Pancreas (tissue), 10 donors: ENCODE measurements around the gene CHRNA4. TPM values are rescaled to one million over a fixed set of nuclear protein-coding genes. Genes with fewer than 3 reads are reported as not detected.

Experiments used
- ATAC-seq, 4 donors: fragments of 200-7000 bp; cut with Tn5 transposase; one replicate each; pipeline versions ENCODE4 v1.8.0 to v1.9.1; 2020; ENCODE audit warnings: mild to moderate bottlenecking in 4 of 4, moderate library complexity in 4 of 4
- DNase-seq, 6 donors: peaks; one replicate each; pipeline ENCODE4 v3.0.0-alpha.2; 2020
- FAIRE-seq: peaks from 2 replicates; lab custom pipeline; 2012; peaks lifted over from hg19 to GRCh38; lab: Jason Lieb, UNC
- H3K27ac ChIP-seq, 4 donors: fragments of 200-600 bp; sonication (generic); 1 replicate in 3 of 4; 2 replicates in 1 of 4; pipeline versions ENCODE4 v1.5.0 to v1.8.0; 2020
- H3K27me3 ChIP-seq, 4 donors: fragments of 200-600 bp; one replicate each; pipeline ENCODE4 v1.8.0; 2021
- H3K36me3 ChIP-seq, 3 donors: fragments of 200-600 bp; sonication (generic) in 1 of 3; one replicate each; pipeline versions ENCODE4 v1.5.0 to v1.8.0; 2020 to 2021
- H3K4me1 ChIP-seq, 3 donors: fragments of 200-600 bp; one replicate each; pipeline ENCODE4 v1.8.0; 2021
- H3K4me3 ChIP-seq, 4 donors: fragments of 200-600 bp; sonication (generic) in 2 of 4; one replicate each; pipeline versions ENCODE4 v1.5.0 to v1.8.0; 2020 to 2021
- H3K9me3 ChIP-seq, 4 donors: fragments of 200-600 bp; one replicate each; pipeline ENCODE4 v1.8.0; 2021
- WGBS, 2 donors: extraction: QIAGEN DNeasy Blood & Tissue Kit; methylation state at CpG; one replicate each; pipeline ENCODE4 v1.1.7; 2013; 5-methylcytosine and 5-hydroxymethylcytosine counted together
- intact Hi-C, 3 donors: fragments of 100-400 bp; cut with DNase I; formaldehyde crosslinking; loops; one replicate each; pipeline versions ENCODE4 v1.11.1 to v1.14.2; 2022
- polyA plus RNA-seq, 2 donors: library from polyadenylated mRNA; stranded (reverse); fragments of 200-250 nt; gene quantifications; one replicate each; pipeline ENCODE4 v1.2.3, GENCODE V29; 2013
- total RNA-seq, 6 donors: library from RNA; stranded (reverse); fragmentation: NEBNext Ultra II Directional in 4 of 6; extraction: Animal tissue kit (Norgen Biotek cat#: 25700) in 4 of 6; gene quantifications; one replicate each; pipeline versions ENCODE4 v1.2.1 to v1.2.4, GENCODE V29; 2021 to 2023
- TF ChIP-seq, protein P1 (sequence below), 4 donors: fragments of 200-600 bp; sonication (generic) in 3 of 4; IDR thresholded peaks; one replicate each; pipeline versions ENCODE4 v1.5.0 to v1.8.0; 2021; ENCODE audit warnings: antibody characterized with exemption in 4 of 4
- donor health status: healthy with polysubstance abuse.
- donor health status: DM: no; HTN: no; CAD: no; lungs with moderate emphysema.
- donor health status: DM: no; HTN: no; CAD: no.
- donor health status: control.
- donor health status: control.
- donor health status: Bipolar disorder and iron deficiency.
- donor health status: DM: yes; HTN: yes; CAD: no.
- donor health status: DM: no; HTN: no; CAD: no.
- donor health status: DM: no; HTN: no; CAD: no.
- donor health status: DM: yes; HTN: yes; CAD: no.

CHRNA4 gene
- total and polyA plus RNA-seq, 8 donors = 0.02 to 0.47 TPM; not detected in 6

DNA sequence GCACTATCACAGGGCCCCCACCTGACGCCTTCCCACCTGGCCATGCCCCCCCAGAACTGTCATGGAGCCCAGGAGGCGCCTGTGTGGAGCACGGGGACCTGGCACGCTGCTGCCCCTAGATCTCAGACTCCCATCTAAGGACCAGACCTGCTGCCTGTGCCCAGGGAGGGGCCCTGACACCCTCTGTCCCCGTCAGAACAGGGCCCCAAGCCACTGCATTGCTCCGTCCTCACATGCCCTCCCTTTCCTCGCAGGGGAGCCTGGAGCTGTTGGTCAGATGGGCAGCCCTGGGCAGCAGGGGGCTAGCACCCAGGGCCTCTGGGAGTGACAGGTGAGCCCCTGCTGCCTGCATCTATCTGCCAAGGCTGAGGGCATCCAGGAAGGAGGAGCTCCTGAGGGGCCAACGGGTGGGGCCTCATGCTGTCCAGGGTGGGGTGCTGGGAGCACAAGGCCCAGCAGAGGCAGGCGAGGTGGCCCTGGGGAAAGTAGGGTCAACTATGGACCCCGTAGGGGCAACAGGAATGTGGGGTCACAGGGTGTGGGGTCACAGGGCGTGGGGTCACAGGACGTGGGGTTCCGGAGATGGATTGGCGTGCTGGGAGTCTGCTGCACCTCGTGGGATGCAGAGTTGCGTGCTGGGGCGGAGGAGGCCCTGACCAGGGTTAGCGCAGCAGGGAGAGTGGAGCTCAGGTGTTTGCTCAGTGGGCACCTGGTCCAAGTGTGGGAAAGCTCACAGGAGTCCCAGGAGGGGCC lies 31.6 kb downstream of the CHRNA4 start:
- H3K4me3 ChIP-seq = no peak overlapping the region
- no peak for FAIRE-seq
- WGBS, 2 donors = 44 to 46% methylated on average over 18 of the region's 18 CpGs
- H3K36me3 ChIP-seq = no peaks in the 10 kb centered on the region
- H3K4me1 ChIP-seq = no peaks in the 10 kb centered on the region
- intact Hi-C loops = no loop called here
- H3K27ac ChIP-seq = no peak overlapping the region
- TF ChIP-seq, protein P1, sequence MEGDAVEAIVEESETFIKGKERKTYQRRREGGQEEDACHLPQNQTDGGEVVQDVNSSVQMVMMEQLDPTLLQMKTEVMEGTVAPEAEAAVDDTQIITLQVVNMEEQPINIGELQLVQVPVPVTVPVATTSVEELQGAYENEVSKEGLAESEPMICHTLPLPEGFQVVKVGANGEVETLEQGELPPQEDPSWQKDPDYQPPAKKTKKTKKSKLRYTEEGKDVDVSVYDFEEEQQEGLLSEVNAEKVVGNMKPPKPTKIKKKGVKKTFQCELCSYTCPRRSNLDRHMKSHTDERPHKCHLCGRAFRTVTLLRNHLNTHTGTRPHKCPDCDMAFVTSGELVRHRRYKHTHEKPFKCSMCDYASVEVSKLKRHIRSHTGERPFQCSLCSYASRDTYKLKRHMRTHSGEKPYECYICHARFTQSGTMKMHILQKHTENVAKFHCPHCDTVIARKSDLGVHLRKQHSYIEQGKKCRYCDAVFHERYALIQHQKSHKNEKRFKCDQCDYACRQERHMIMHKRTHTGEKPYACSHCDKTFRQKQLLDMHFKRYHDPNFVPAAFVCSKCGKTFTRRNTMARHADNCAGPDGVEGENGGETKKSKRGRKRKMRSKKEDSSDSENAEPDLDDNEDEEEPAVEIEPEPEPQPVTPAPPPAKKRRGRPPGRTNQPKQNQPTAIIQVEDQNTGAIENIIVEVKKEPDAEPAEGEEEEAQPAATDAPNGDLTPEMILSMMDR (IDR thresholded peaks at IDR 0.05) = no peak
- H3K27me3 ChIP-seq = peaks cover 0 to 10% (median 0%) of the 10 kb centered on the region in 4 donors
- peak in 2 of 6 donors; percentile 13 to 34 for DNase-seq
- ATAC-seq = no peak
- H3K9me3 ChIP-seq = no peaks in the 10 kb centered on the region

DNA sequence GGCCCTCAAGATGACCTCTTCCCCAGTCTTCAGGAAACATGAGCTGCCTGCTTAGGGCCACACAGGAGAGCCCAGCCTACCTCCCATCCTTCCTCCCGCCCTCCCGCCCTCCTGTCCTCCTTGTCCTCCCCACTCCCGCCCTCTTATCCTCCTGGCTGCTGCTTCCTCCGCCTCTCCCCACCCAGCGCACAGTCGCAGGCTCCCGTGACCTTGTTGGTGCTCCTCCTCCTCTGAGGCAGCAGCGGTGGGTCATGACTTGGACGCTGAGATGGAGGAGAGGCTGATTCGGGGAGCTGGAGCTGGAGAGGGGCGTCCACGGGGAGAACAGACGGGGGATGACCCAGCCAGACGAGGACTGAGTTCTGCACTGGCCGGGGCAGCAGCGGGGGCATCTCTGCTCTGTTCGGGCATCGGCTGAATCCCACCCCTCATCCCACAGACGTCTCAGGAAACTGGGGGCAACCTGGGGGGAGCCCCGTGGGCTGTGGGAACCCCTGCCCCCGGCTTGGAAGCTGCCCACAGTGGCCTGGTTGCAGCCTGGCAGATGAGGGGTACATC lies 32.4 kb downstream of the CHRNA4 start:
- ATAC-seq (no peak), DNase-seq (peak in 1 of 6 donors; percentile 33), FAIRE-seq (no peak)
- H3K27me3 ChIP-seq = peaks cover 0 to 10% (median 0%) of the 10 kb centered on the region in 4 donors
- H3K9me3 ChIP-seq = no peaks in the 10 kb centered on the region
- H3K4me3 ChIP-seq = no peak overlapping the region
- no peaks in the 10 kb centered on the region for H3K36me3 ChIP-seq
- intact Hi-C loops = no loop called here
- H3K27ac ChIP-seq = no peak overlapping the region
- 41 to 46% methylated on average over 21 of the region's 21 CpGs for WGBS, 2 donors
- H3K4me1 ChIP-seq = no peaks in the 10 kb centered on the region
- TF ChIP-seq, protein P1 (IDR thresholded peaks at IDR 0.05) = no peak

DNA sequence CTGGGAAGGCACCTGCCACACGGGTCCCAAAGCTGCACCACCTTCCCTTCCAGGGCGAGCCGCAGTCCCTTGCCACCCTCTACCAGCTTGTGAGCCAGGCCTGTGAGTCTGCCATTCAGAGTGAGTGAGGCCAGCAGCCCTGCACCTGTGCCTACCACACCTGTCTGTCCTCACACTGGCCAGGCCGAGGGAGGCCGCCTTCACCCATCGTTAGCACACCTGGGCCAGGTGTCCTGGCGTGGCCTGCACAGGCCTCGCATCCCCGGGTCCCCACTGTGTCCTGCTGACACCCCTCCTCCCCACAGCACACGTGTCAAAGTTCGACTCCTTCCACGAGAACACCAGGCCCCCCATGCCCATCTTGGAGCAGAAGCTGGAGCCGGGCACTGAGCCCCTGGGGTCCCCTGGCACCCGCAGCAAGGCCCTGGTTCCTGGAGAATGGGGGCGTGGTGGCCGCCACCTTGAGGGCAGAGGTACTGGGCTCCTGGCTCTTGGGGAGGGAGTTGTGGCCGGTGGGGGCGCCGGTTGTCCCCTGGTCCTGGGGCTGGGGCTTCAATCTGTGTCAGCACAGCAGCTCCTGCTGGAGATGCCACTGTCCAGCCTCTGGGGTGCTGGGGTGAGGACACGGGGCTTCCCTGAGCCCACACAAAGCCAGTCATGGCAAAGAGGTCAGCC lies 33.0 kb downstream of the CHRNA4 start:
- H3K9me3 ChIP-seq = no peaks in the 10 kb centered on the region
- TF ChIP-seq, protein P1 (IDR thresholded peaks at IDR 0.05) = no peak
- DNase-seq = peak in 1 of 6 donors; percentile 55
- H3K4me1 ChIP-seq = no peaks in the 10 kb centered on the region
- no peak overlapping the region for H3K27ac ChIP-seq
- 61 to 72% methylated on average over 20 of the region's 20 CpGs for WGBS, 2 donors
- FAIRE-seq = no peak
- no peak overlapping the region for H3K4me3 ChIP-seq
- no peaks in the 10 kb centered on the region for H3K36me3 ChIP-seq
- peaks cover 0 to 5% (median 0%) of the 10 kb centered on the region in 4 donors for H3K27me3 ChIP-seq
- intact Hi-C loops = no loop called here
- ATAC-seq = no peak

DNA sequence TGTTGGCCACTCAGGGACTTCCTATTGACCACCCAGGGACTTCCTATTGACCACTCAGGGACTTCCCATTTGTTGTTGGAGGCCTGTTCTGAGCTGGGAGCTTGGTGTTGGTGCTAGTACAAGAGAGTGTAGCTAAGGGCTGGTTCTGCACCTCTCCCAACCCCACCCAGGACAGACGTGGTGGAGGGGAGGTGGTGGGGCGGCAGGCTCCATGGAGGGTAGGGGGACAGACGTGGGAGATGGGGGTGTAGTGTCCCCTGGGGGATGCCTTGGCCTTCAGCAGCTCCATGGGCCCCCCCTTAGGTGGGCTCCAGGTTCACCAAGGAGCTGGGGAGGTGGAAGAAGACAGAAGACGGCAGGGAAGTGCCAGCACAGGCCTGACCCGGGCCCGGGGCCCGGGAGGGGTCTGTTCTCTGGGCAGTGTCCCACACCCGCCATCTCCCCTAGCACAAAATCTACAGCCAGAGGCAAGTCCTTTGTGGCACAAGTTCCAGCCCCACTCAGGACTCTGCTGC lies 33.9 kb downstream of the CHRNA4 start:
- no peaks in the 10 kb centered on the region for H3K36me3 ChIP-seq
- no peak overlapping the region for H3K27ac ChIP-seq
- H3K4me1 ChIP-seq = no peaks in the 10 kb centered on the region
- 72 to 82% methylated on average over 8 of the region's 8 CpGs for WGBS, 2 donors
- no peaks in the 10 kb centered on the region for H3K9me3 ChIP-seq
- H3K27me3 ChIP-seq = peaks cover 0 to 4% (median 0%) of the 10 kb centered on the region in 4 donors
- FAIRE-seq = no peak
- TF ChIP-seq, protein P1 (IDR thresholded peaks at IDR 0.05) = no peak
- no peak overlapping the region for H3K4me3 ChIP-seq
- no peak for DNase-seq
- intact Hi-C loops = no loop called here
- ATAC-seq = no peak
